GM13976 (cell line): ENCODE data around the gene EEF1A2.

Experiments used
- DNase-seq: peaks from one replicate; pipeline ENCODE4 v3.0.0; 2012; ENCODE audit warnings: low spot score
- CTCF ChIP-seq: IDR thresholded peaks from 2 replicates; pipeline ENCODE4 v1.5.1; 2012; ENCODE audit warnings: borderline replicate concordance, mild to moderate bottlenecking; ENCODE audit not compliant: insufficient read depth; ENCODE audit errors: extremely low read depth, missing control alignments, control extremely low read depth
- in situ Hi-C: fragments of 300-500 bp; cut with MboI; formaldehyde crosslinking; loops from one replicate; pipeline ENCODE4 v1.12.0; 2022; ENCODE audit warnings: low sequenced_read_pairs, mixed read lengths, inconsistent platforms; ENCODE audit not compliant: unreplicated experiment

The EEF1A2 gene

GRCh38 chr20:63448031-63448430 is 50.9 kb downstream of the EEF1A2 start:
- DNase-seq: no peak
- TF ChIP-seq CTCF: no peak
- in situ Hi-C loops: no loop called here

GRCh38 chr20:63447320-63447719 is 51.6 kb downstream of the EEF1A2 start:
- no peak for DNase-seq
- TF ChIP-seq CTCF: no peak
- in situ Hi-C loops: no loop called here

GRCh38 chr20:63446216-63447024 is 52.5 kb downstream of the EEF1A2 start:
- in situ Hi-C loops: no loop called here
- TF ChIP-seq CTCF: no peak
- DNase-seq: no peak

- DNase-seq: no peak
Measured at GRCh38 chr20:63445075-63445734, 53.7 kb downstream of the EEF1A2 start.

GRCh38 chr20:63444548-63444947 is 54.3 kb downstream of the EEF1A2 start:
- in situ Hi-C loops: no loop called here
- TF ChIP-seq CTCF: no peak
- no peak for DNase-seq

More at GRCh38 chr20:63445075-63445734, 53.7 kb downstream of the EEF1A2 start:
- in situ Hi-C loops: no loop called here
- no peak for TF ChIP-seq CTCF

GRCh38 chr20:63443606-63444395 is 55.1 kb downstream of the EEF1A2 start:
- in situ Hi-C loops: no loop called here
- no peak for TF ChIP-seq CTCF
- no peak for DNase-seq
